C4-2B (cell line): Measurements from ENCODE around the gene TSACC.

Experiments
- ZFX ChIP-seq: fragments of 450-650 bp; IDR thresholded peaks from 2 replicates; pipeline ENCODE4 v1.6.1; 2017
- TF ChIP-seq, protein P1 (sequence below): fragments of 450-650 bp; conservative IDR thresholded peaks from 2 replicates; pipeline ENCODE4 v1.5.1; 2017; ENCODE audit warnings: mild to moderate bottlenecking

DNA sequence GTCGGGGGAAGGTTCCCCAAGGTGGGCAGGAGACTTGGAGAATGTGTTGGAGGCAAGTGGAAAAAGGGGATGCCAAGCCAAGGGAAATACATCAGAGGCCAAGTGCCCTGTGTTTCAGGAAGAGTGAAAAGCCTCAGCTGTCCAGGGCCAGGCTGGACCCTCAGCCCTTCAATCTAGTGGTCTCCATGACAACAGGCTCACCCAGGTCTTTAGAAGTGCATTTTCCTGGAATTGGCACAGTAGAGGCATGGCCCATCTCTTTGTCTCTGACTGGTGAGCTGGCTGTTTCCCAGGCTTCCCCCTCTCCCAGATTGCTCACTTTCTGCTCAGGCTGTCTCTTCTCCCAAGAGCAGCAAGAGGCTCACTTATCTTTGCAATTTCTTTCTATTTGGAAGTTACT is 20.3 kb downstream of the TSACC start:
- no peak for TF ChIP-seq ZFX
- TF ChIP-seq, protein P1, sequence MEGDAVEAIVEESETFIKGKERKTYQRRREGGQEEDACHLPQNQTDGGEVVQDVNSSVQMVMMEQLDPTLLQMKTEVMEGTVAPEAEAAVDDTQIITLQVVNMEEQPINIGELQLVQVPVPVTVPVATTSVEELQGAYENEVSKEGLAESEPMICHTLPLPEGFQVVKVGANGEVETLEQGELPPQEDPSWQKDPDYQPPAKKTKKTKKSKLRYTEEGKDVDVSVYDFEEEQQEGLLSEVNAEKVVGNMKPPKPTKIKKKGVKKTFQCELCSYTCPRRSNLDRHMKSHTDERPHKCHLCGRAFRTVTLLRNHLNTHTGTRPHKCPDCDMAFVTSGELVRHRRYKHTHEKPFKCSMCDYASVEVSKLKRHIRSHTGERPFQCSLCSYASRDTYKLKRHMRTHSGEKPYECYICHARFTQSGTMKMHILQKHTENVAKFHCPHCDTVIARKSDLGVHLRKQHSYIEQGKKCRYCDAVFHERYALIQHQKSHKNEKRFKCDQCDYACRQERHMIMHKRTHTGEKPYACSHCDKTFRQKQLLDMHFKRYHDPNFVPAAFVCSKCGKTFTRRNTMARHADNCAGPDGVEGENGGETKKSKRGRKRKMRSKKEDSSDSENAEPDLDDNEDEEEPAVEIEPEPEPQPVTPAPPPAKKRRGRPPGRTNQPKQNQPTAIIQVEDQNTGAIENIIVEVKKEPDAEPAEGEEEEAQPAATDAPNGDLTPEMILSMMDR: no peak
